Stimulated activated CD8-positive, alpha-beta memory T cell treated with anti-CD3 and anti-CD28 coated beads, Interleukin-2, amount 100 ng/mL, for 1 hour (primary cell): ENCODE data around the gene CDHR2.

Experiments used
- DNase-seq, 2 donors: peaks; one replicate each; pipeline ENCODE4 v3.0.0-alpha.2; 2020; ENCODE audit warnings: low read depth in 2 of 2

CDHR2 gene

GRCh38 chr5:176638437-176638836, 89.3 kb downstream of the CDHR2 start:
- DNase-seq: no peak

GRCh38 chr5:176639208-176639607, 90.1 kb downstream of the CDHR2 start:
- no peak for DNase-seq

- DNase-seq: no peak
Measured at GRCh38 chr5:176639981-176640380, 90.8 kb downstream of the CDHR2 start.

GRCh38 chr5:176640616-176641015, 91.5 kb downstream of the CDHR2 start:
- DNase-seq: no peak

GRCh38 chr5:176642675-176643490, 93.7 kb downstream of the CDHR2 start:
- no peak for DNase-seq

GRCh38 chr5:176643491-176644219, 94.5 kb downstream of the CDHR2 start:
- DNase-seq: no peak

- DNase-seq: no peak
Measured at GRCh38 chr5:176644294-176644693, 95.2 kb downstream of the CDHR2 start.

- DNase-seq: no peak
Measured at GRCh38 chr5:176644878-176645670, 95.9 kb downstream of the CDHR2 start.
